Thoracic aorta (tissue), 2 donors: ENCODE results near the gene CAD. TPM values are rescaled to one million over a fixed set of nuclear protein-coding genes. Genes with fewer than 3 reads are reported as not detected.

Experiments
- ATAC-seq: fragments of 150-250 bp; one replicate; pipeline ENCODE4 v1.8.0; 2017; ENCODE audit warnings: low read depth; ENCODE audit not compliant: insufficient number of reproducible peaks, low FRiP score
- DNase-seq: peaks from one replicate; pipeline ENCODE4 v3.0.0-alpha.2; 2020; ENCODE audit warnings: low spot score
- H3K27ac ChIP-seq, 2 donors: fragments of 200-600 bp; sonication (generic); 1 replicate in 1 of 2; 2 replicates in 1 of 2; pipeline ENCODE4 v1.5.1; 2016; ENCODE audit warnings: mild to moderate bottlenecking in 2 of 2, moderate library complexity in 2 of 2
- H3K27me3 ChIP-seq: fragments of 200-600 bp; sonication (generic); replicated peaks from 2 replicates; pipeline ENCODE4 v1.6.0; 2016; ENCODE audit warnings: mild to moderate bottlenecking; ENCODE audit not compliant: insufficient read depth
- H3K36me3 ChIP-seq: fragments of 200-600 bp; sonication (generic); one replicate; pipeline ENCODE4 v1.5.1; 2016
- H3K4me1 ChIP-seq, 2 donors: fragments of 200-600 bp; sonication (generic); 1 replicate in 1 of 2; 2 replicates in 1 of 2; pipeline versions ENCODE4 v1.5.1 to v1.6.0; 2016; ENCODE audit warnings: low read depth in 2 of 2, mild to moderate bottlenecking in 1 of 2; ENCODE audit not compliant: control insufficient read depth in 1 of 2
- H3K4me3 ChIP-seq: fragments of 200-600 bp; sonication (generic); 2 replicates; pipeline ENCODE4 v1.5.1; 2016; ENCODE audit warnings: mild to moderate bottlenecking
- H3K9me3 ChIP-seq: fragments of 200-600 bp; sonication (generic); 2 replicates; pipeline ENCODE4 v1.5.1; 2016
- CTCF ChIP-seq: fragments of 200-600 bp; sonication (generic); IDR thresholded peaks from one replicate; pipeline ENCODE4 v1.5.1; 2019; ENCODE audit warnings: antibody characterized with exemption
- total RNA-seq, 2 donors: library from RNA; depleted of rRNA; stranded (reverse); fragments of >200 nt; gene quantifications; one replicate each; pipeline versions ENCODE4 v1.1.0 to v1.2.3, GENCODE V29; 2016

Gene CAD
- total RNA-seq, 2 donors from 2014 or later: 16.2 to 25.0 TPM

- ATAC-seq (no peak), DNase-seq (no peak)
- Histone ChIP-seq H3K27me3 (no peaks in the 10 kb centered on the region), H3K4me3 (no peak overlapping the region), H3K4me1 (no peaks in the 10 kb centered on the region), H3K9me3 (no peaks in the 10 kb centered on the region), H3K36me3 (peaks cover 41% of the 10 kb centered on the region), H3K27ac (no peak overlapping the region)
- no peak for TF ChIP-seq CTCF
These were observed 14.3 kb upstream of the CAD start for GRCh38 chr2:27202854-27203253.

- Histone ChIP-seq H3K4me1 (no peaks in the 10 kb centered on the region), H3K4me3 (no peak overlapping the region), H3K27ac (no peak overlapping the region), H3K9me3 (no peaks in the 10 kb centered on the region), H3K27me3 (no peaks in the 10 kb centered on the region), H3K36me3 (peaks cover 41% of the 10 kb centered on the region)
- no peak for DNase-seq
- no peak for TF ChIP-seq CTCF
- ATAC-seq: no peak
These were observed 13.4 kb upstream of the CAD start for GRCh38 chr2:27203741-27204140.

- Histone ChIP-seq H3K27ac (no peak overlapping the region), H3K27me3 (no peaks in the 10 kb centered on the region), H3K4me3 (no peak overlapping the region), H3K36me3 (peaks cover 41% of the 10 kb centered on the region), H3K4me1 (no peaks in the 10 kb centered on the region), H3K9me3 (no peaks in the 10 kb centered on the region)
- no peak for TF ChIP-seq CTCF
- ATAC-seq: no peak
- no peak for DNase-seq
These were observed 12.6 kb upstream of the CAD start for GRCh38 chr2:27204566-27204965.

- no peak overlapping the region for H3K4me3 ChIP-seq
- H3K9me3 ChIP-seq: no peaks in the 10 kb centered on the region
- ATAC-seq (no peak), DNase-seq (no peak)
- H3K27ac ChIP-seq: no peak overlapping the region
- no peaks in the 10 kb centered on the region for H3K27me3 ChIP-seq
- H3K4me1 ChIP-seq: no peaks in the 10 kb centered on the region
- peaks cover 41% of the 10 kb centered on the region for H3K36me3 ChIP-seq
- TF ChIP-seq CTCF: no peak
These were observed 12.0 kb upstream of the CAD start for GRCh38 chr2:27205206-27205605.

- H3K9me3 ChIP-seq: no peaks in the 10 kb centered on the region
- DNase-seq (no peak), ATAC-seq (no peak)
- no peak overlapping the region for H3K27ac ChIP-seq
- no peak overlapping the region for H3K4me3 ChIP-seq
- TF ChIP-seq CTCF: no peak
- H3K36me3 ChIP-seq: peaks cover 41% of the 10 kb centered on the region
- peaks cover 4 to 6% of the 10 kb centered on the region in 2 donors for H3K4me1 ChIP-seq
- no peaks in the 10 kb centered on the region for H3K27me3 ChIP-seq
These were observed 10.8 kb upstream of the CAD start for GRCh38 chr2:27206346-27206745.
